ENCODE data around the gene PDCD1LG2. TPM values are rescaled to one million over a fixed set of nuclear protein-coding genes. Genes with fewer than 3 reads are reported as not detected.
"Not testable (repeated sequence)": the region's sequence is repeated elsewhere in the genome, so short reads cannot be mapped to it uniquely, and the experiment has no call there.

Gene PDCD1LG2
- total RNA-seq, 4 donors from 2014 or later = 0.78 to 2.6 (median 1.6) TPM

GRCh38 chr9:5493679-5494511, 16.4 kb upstream of the PDCD1LG2 start:
- Histone ChIP-seq H3K4me3 (replicated peaks in 1 of 3) (no peak overlapping the region), H3K4me1 (no peaks in the 10 kb centered on the region), H3K27ac (no peak overlapping the region), H3K36me3 (no peaks in the 10 kb centered on the region), H3K27me3 (no peaks in the 10 kb centered on the region), H3K9me3 (no peaks in the 10 kb centered on the region)
- 80 to 81% methylated on average over 8 of the region's 8 CpGs for WGBS, 2 donors
- TF ChIP-seq CTCF (IDR thresholded peaks at IDR 0.05) (no peak), POLR2A (IDR thresholded peaks at IDR 0.05) (no peak)
- intact Hi-C loops (cut with DNase I) = no loop called here
- no peak for DNase-seq

- H3K4me3 ChIP-seq (replicated peaks in 1 of 3); intact Hi-C loops (cut with DNase I); H3K27ac ChIP-seq; DNase-seq; H3K36me3 ChIP-seq; H3K27me3 ChIP-seq; H3K9me3 ChIP-seq; H3K4me1 ChIP-seq: not testable (repeated sequence)
- WGBS, 2 donors = 86 to 92% methylated on average over 3 of the region's 3 CpGs
These were observed 15.6 kb upstream of the PDCD1LG2 start for GRCh38 chr9:5494765-5495164.

- H3K4me3 ChIP-seq (replicated peaks in 1 of 3) = no peak overlapping the region
- H3K9me3 ChIP-seq = no peaks in the 10 kb centered on the region
- peaks cover 0 to 12% of the 10 kb centered on the region in 2 donors for H3K4me1 ChIP-seq
- intact Hi-C loops (cut with DNase I) = no loop called here
- WGBS, 2 donors = 100% methylated on average over 1 of the region's 1 CpG
- no peak for DNase-seq
- no peak for TF ChIP-seq POLR2A (IDR thresholded peaks at IDR 0.05)
- TF ChIP-seq CTCF (IDR thresholded peaks at IDR 0.05) = no peak
- H3K36me3 ChIP-seq = no peaks in the 10 kb centered on the region
- no peaks in the 10 kb centered on the region for H3K27me3 ChIP-seq
- no peak overlapping the region for H3K27ac ChIP-seq
These were observed 11.2 kb upstream of the PDCD1LG2 start for GRCh38 chr9:5499157-5499556.

GRCh38 chr9:5499889-5500398, 10.4 kb upstream of the PDCD1LG2 start:
- DNase-seq = no peak
- no peak for TF ChIP-seq CTCF (IDR thresholded peaks at IDR 0.05)
- no peak for TF ChIP-seq POLR2A (IDR thresholded peaks at IDR 0.05)
- WGBS, 2 donors = 69 to 71% methylated on average over 4 of the region's 4 CpGs
- H3K4me1 ChIP-seq = peaks cover 0 to 12% of the 10 kb centered on the region in 2 donors
- H3K27me3 ChIP-seq = no peaks in the 10 kb centered on the region
- no peaks in the 10 kb centered on the region for H3K9me3 ChIP-seq
- peak overlapping the region in 1 of 3 donors; percentile 12 for H3K27ac ChIP-seq
- intact Hi-C loops (cut with DNase I) = no loop called here
- H3K36me3 ChIP-seq = no peaks in the 10 kb centered on the region
- H3K4me3 ChIP-seq (replicated peaks in 1 of 3) = no peak overlapping the region

- peaks cover 0 to 12% of the 10 kb centered on the region in 2 donors for H3K4me1 ChIP-seq
- intact Hi-C loops (cut with DNase I) = no loop called here
- no peaks in the 10 kb centered on the region for H3K36me3 ChIP-seq
- no peak overlapping the region for H3K4me3 ChIP-seq (replicated peaks in 1 of 3)
- DNase-seq = peak in 1 of 2 donors; percentile 10
- no peaks in the 10 kb centered on the region for H3K27me3 ChIP-seq
- 45 to 56% methylated on average over 18 of the region's 18 CpGs for WGBS, 2 donors
- no peaks in the 10 kb centered on the region for H3K9me3 ChIP-seq
- no peak for TF ChIP-seq CTCF (IDR thresholded peaks at IDR 0.05)
- no peak for TF ChIP-seq POLR2A (IDR thresholded peaks at IDR 0.05)
- peak overlapping the region in 2 of 3 donors; percentile 12 to 58 for H3K27ac ChIP-seq
These were observed 9.7 kb upstream of the PDCD1LG2 start for GRCh38 chr9:5500441-5501235.

Data from thyroid gland (tissue), 4 donors.